Panc1 (cell line): ENCODE data around the gene UST. TPM values are rescaled to one million over a fixed set of nuclear protein-coding genes. Genes with fewer than 3 reads are reported as not detected.

ENCODE experiments used
- ATAC-seq: fragments of 200-7000 bp; cut with Tn5 transposase; 2 replicates; pipeline ENCODE4 v1.9.1; 2020; ENCODE audit warnings: mild to moderate bottlenecking, moderate library complexity
- BruUV-seq: library from RNA; stranded (reverse); fragments of 400-500 nt; replicated peaks from 2 replicates; lab custom pipeline; 2021; lab: Mats Ljungman, UMichigan
- CTCF ChIA-PET: fragments of 300-600 bp; sonication (Branson Sonifier 250); formaldehyde crosslinking; loops from one replicate; lab custom pipeline; 2022; ENCODE audit warnings: antibody characterized with exemption; lab: Charles Lee
- POLR2A ChIA-PET: fragments of 300-600 bp; sonication (Branson Sonifier 250); formaldehyde crosslinking; loops from one replicate; lab custom pipeline; 2022; ENCODE audit warnings: antibody characterized with exemption; lab: Charles Lee
- DNase-seq: peaks from one replicate; pipeline ENCODE4 v3.0.0-alpha.2; 2010; ENCODE audit warnings: low read depth, low spot score
- H3K27ac ChIP-seq: 2 replicates; pipeline ENCODE4 v1.5.1; 2011; ENCODE audit warnings: mild to moderate bottlenecking, low read length, inconsistent platforms
- H3K27me3 ChIP-seq: fragments of 200-500 bp; sonication (Bioruptor generic); 2 replicates; pipeline ENCODE4 v1.6.0; 2014; ENCODE audit warnings: low read length, inconsistent platforms; ENCODE audit not compliant: control insufficient read depth, insufficient read depth
- H3K36me3 ChIP-seq: fragments of 200-500 bp; sonication (Bioruptor generic); 2 replicates; pipeline ENCODE4 v1.5.1; 2014; ENCODE audit warnings: inconsistent platforms, mild to moderate bottlenecking, low read length, moderate library complexity; ENCODE audit not compliant: control insufficient read depth, insufficient read depth
- H3K4me1 ChIP-seq: 2 replicates; pipeline ENCODE4 v1.5.1; 2011; ENCODE audit warnings: inconsistent platforms, mild to moderate bottlenecking, low read length, moderate library complexity; ENCODE audit not compliant: control insufficient read depth, insufficient read depth
- H3K4me3 ChIP-seq, 2 experiments: 2 replicates each; pipeline ENCODE4 v1.5.1; 2011 to 2012; ENCODE audit warnings: low read depth in 2 of 2, low read length in 2 of 2, mild to moderate bottlenecking in 2 of 2, inconsistent platforms in 1 of 2, moderate library complexity in 1 of 2
- H3K9me3 ChIP-seq: fragments of 200-500 bp; sonication (Bioruptor generic); 2 replicates; pipeline ENCODE4 v1.5.1; 2014; ENCODE audit warnings: low read depth, mild to moderate bottlenecking, inconsistent platforms, low read length, moderate library complexity; ENCODE audit not compliant: control insufficient read depth, insufficient read depth
- CTCF ChIP-seq: fragments of 450-650 bp; IDR thresholded peaks from 2 replicates; pipeline ENCODE4 v1.5.1; 2017; ENCODE audit warnings: mild to moderate bottlenecking
- POLR2AphosphoS5 ChIP-seq: IDR thresholded peaks from 2 replicates; pipeline ENCODE4 v1.6.1; 2012; ENCODE audit warnings: mild to moderate bottlenecking, low read depth, low read length, moderate library complexity
- REST ChIP-seq, 2 experiments: IDR thresholded peaks; 2 replicates each; pipeline ENCODE4 v1.6.1; 2011 to 2012; ENCODE audit warnings: low read depth in 2 of 2, control low read depth in 1 of 2, low read length in 1 of 2, mild to moderate bottlenecking in 1 of 2, moderate library complexity in 1 of 2; ENCODE audit not compliant: insufficient read depth in 1 of 2
- SIN3A ChIP-seq: IDR thresholded peaks from 2 replicates; pipeline ENCODE4 v1.6.1; 2012; ENCODE audit warnings: low read depth, mild to moderate bottlenecking, low read length, moderate library complexity, borderline replicate concordance; ENCODE audit not compliant: insufficient read depth
- TCF7L2 ChIP-seq: IDR thresholded peaks from 2 replicates; pipeline ENCODE4 v1.6.1; 2011; ENCODE audit warnings: mild to moderate bottlenecking, low read depth, low read length, inconsistent platforms
- in situ Hi-C: cut with HindIII; loops from 2 replicates; pipeline ENCODE4 v1.10.0; 2016; ENCODE audit warnings: low sequenced_read_pairs, low pct_unique_long_range_greater_than_20kb
- intact Hi-C: fragments of 100-400 bp; cut with micrococcal nuclease; formaldehyde crosslinking; loops from one replicate; pipeline ENCODE4 v1.10.0; 2022; ENCODE audit not compliant: unreplicated experiment
- total RNA-seq: library from RNA; stranded (reverse); gene quantifications from one replicate; pipeline ENCODE4 v1.2.1, GENCODE V29; 2021; ENCODE audit not compliant: unreplicated experiment

UST gene
- total RNA-seq, 1 experiment from 2014 or later: 0.15 TPM

- in situ Hi-C loops (no loop called here), intact Hi-C loops (no loop called here)
- no peaks in the 10 kb centered on the region for H3K9me3 ChIP-seq
- ChIA-PET CTCF (no interaction called here), POLR2A (no interaction called here)
- no peak for DNase-seq
- H3K4me1 ChIP-seq: no peaks in the 10 kb centered on the region
- H3K4me3 ChIP-seq: no peak overlapping the region
- no peak overlapping the region for H3K27ac ChIP-seq
- BruUV-seq: no TSS peak
- TF ChIP-seq CTCF: no peak
- TF ChIP-seq SIN3A: no peak
- no peak for TF ChIP-seq REST (IDR thresholded peaks at IDR 0.05; ENCODE audit: insufficient read depth in 1 of 2, low read depth in 2 of 2, low read length in 1 of 2)
- TF ChIP-seq POLR2AphosphoS5: no peak
- no peak for TF ChIP-seq TCF7L2
- no peaks in the 10 kb centered on the region for H3K36me3 ChIP-seq
- ATAC-seq: no peak
- peaks cover 3% of the 10 kb centered on the region; the same call in 1 of the 2 replicates for H3K27me3 ChIP-seq
Observed at GRCh38 chr6:148769304-148769968, 22.6 kb downstream of the UST start.

GRCh38 chr6:148770408-148771211 lies 23.8 kb downstream of the UST start:
- Histone ChIP-seq H3K4me3 (no peak overlapping the region), H3K27ac (no peak overlapping the region), H3K36me3 (no peaks in the 10 kb centered on the region), H3K9me3 (no peaks in the 10 kb centered on the region), H3K4me1 (no peaks in the 10 kb centered on the region), H3K27me3 (peaks cover 3% of the 10 kb centered on the region; the same call in 1 of the 2 replicates)
- DNase-seq (no peak), ATAC-seq (no peak)
- no TSS peak for BruUV-seq
- in situ Hi-C loops (no loop called here), intact Hi-C loops (no loop called here)
- POLR2A ChIA-PET: no interaction called here
- TF ChIP-seq CTCF: no peak
- TF ChIP-seq SIN3A: no peak
- no peak for TF ChIP-seq REST (IDR thresholded peaks at IDR 0.05; ENCODE audit: insufficient read depth in 1 of 2, low read depth in 2 of 2, low read length in 1 of 2)
- no peak for TF ChIP-seq TCF7L2
- no peak for TF ChIP-seq POLR2AphosphoS5
- CTCF ChIA-PET: no interaction called here
